Type B pancreatic cell (in vitro differentiated cells): ENCODE data around the gene RFX8. TPM values are rescaled to one million over a fixed set of nuclear protein-coding genes. Genes with fewer than 3 reads are reported as not detected.
"Not testable (repeated sequence)": the region's sequence is repeated elsewhere in the genome, so short reads cannot be mapped to it uniquely, and the experiment has no call there.

Experiments
- DNase-seq: peaks from one replicate; pipeline ENCODE4 v3.0.0; 2021; ENCODE audit warnings: mixed read lengths; ENCODE audit not compliant: unreplicated experiment; ENCODE audit errors: extremely low spot score
- H3K27ac Mint-ChIP-seq: 2 replicates; pipeline ENCODE4 v1.8.0; 2021; ENCODE audit warnings: mild to moderate bottlenecking, mixed read lengths
- H3K27me3 Mint-ChIP-seq: 2 replicates; pipeline ENCODE4 v1.8.0; 2021; ENCODE audit warnings: mixed read lengths
- H3K36me3 Mint-ChIP-seq: 2 replicates; pipeline ENCODE4 v1.8.0; 2021; ENCODE audit warnings: mixed read lengths
- H3K4me1 Mint-ChIP-seq: one replicate; pipeline ENCODE4 v1.8.0; 2021; ENCODE audit warnings: mixed read lengths; ENCODE audit not compliant: unreplicated experiment
- H3K4me3 Mint-ChIP-seq: 2 replicates; pipeline ENCODE4 v1.8.0; 2021; ENCODE audit warnings: mild to moderate bottlenecking, mixed read lengths
- H3K9me3 Mint-ChIP-seq: 2 replicates; pipeline ENCODE4 v1.8.0; 2021; ENCODE audit warnings: mixed read lengths
- CTCF ChIP-seq: fragments of 200-600 bp; sonication (generic); conservative IDR thresholded peaks from 2 replicates; pipeline ENCODE4 v1.5.0; 2021; ENCODE audit warnings: antibody characterized with exemption, mild to moderate bottlenecking
- total RNA-seq: library from RNA; stranded (reverse); gene quantifications from 2 replicates; pipeline ENCODE4 v1.2.1, GENCODE V29; 2021; ENCODE audit warnings: low replicate concordance

The RFX8 gene
- total RNA-seq, 1 donor from 2014 or later = 1.1 TPM

DNA sequence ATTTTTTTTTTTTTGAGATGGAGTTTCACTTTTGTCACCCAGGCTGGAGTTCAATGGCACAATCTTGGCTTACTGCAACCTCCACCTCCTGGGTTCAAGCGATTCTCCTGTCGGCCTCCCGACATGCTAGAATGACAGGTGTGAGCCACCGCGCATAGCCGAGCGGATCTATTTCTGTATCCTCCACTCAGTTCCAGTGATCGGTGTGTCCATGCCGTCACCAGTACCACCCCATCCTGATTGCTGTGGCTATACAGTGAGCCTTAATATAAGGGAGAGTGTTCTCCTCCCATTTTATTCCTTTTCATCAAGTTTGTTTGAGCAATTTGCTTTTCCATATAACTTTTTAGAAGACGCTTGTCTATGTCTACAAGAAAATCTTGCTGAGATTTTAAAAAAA lies 35.2 kb downstream of the RFX8 start:
- no peak for TF ChIP-seq CTCF
- H3K27me3 Mint-ChIP-seq = peaks cover 12% of the 10 kb centered on the region
- no peak for DNase-seq
- H3K4me3 Mint-ChIP-seq = no peak overlapping the region
- no peaks in the 10 kb centered on the region for H3K9me3 Mint-ChIP-seq
- peaks cover 10% of the 10 kb centered on the region for H3K4me1 Mint-ChIP-seq
- H3K27ac Mint-ChIP-seq = no peak overlapping the region
- H3K36me3 Mint-ChIP-seq = no peaks in the 10 kb centered on the region

DNA sequence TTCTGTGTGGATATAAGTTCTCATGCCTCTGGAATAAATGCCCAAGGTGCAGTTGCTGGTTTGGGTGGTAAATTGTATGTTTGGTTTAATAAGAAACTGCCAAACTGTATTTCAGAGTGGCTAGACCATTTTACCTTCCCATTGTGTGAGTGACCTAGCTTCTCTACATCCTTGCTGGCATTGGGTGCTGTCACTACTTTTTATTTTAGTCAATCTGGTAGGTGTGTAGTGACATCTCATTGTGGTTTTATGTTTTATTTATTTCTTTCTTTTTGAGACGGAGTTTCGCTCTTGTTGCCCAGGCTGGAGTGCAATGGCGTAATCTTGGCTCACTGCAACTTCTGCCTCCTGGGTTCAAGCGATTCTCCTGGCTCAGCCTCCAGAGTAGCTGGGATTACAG lies 36.4 kb downstream of the RFX8 start:
- Mint-ChIP-seq H3K4me1 (peaks cover 10% of the 10 kb centered on the region), H3K27me3 (peaks cover 18% of the 10 kb centered on the region)
- H3K4me3 Mint-ChIP-seq = not testable (repeated sequence)

DNA sequence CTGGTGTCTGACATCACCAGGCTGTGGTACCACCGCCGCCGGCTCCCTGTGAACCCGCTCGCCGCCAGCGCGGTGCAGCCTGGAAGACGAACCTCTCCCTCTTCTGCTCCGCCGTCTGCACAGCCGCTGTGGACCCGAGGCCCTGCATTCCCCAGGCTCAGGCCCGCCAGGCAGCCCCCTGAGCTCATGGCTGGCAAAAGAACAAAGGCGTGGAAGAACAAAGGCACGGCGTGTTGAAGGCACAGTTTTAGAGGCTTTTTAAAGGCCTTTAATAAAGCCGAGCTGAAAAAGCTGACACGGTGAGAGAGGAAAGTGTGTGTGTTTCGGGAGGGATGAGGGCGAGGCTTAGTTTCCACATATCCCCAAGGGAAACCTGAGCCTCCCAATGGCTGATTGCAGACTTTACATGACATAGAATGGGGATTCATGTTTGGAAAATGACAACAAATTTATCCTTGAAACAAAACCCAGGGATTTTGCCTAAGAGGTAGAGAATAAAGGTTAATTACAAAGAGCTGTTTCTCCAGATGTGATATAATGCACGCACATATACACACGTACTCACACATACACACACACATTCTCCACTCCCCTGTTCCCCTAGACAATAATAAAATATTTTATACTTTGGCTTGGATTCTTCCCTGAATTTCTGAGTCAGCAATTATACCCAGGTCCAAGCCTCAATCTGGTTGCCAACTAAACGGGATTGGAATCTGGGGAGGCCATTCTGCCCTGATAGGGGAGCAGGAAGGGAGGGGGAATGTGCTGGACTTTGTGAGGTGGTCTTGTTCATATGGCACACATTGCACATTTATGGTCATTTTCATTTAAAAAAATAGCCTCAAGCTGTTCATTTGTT lies 39.7 kb downstream of the RFX8 start:
- H3K36me3 Mint-ChIP-seq = no peaks in the 10 kb centered on the region
- no peak for DNase-seq
- peaks cover 6% of the 10 kb centered on the region for H3K4me1 Mint-ChIP-seq
- peak overlapping the region; percentile 27 for H3K4me3 Mint-ChIP-seq
- TF ChIP-seq CTCF = no peak
- H3K27ac Mint-ChIP-seq = peak overlapping the region; percentile 48
- H3K27me3 Mint-ChIP-seq = peaks cover 20% of the 10 kb centered on the region
- H3K9me3 Mint-ChIP-seq = no peaks in the 10 kb centered on the region

More for the DNA sequence above, 36.4 kb downstream of the RFX8 start:
- not testable (repeated sequence) for H3K9me3 Mint-ChIP-seq, H3K27ac Mint-ChIP-seq, H3K36me3 Mint-ChIP-seq, DNase-seq

DNA sequence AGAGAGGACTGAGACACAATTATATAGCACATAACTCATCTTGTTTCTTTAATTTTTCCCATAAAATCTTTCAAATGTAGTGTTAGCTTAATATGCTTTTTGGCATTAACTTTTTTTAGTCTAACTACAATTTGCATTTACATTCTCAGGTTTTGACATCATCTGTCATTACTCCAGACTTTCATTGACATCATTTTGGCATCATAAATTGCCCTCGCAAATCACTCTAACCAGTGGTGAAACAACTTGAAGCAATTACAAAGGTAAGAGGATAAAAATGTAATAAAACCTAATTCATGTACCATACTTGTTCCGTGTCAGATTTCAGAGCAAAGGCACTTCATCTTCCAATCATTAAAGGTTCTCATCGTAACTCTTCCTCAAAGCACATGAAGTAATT lies 41.4 kb downstream of the RFX8 start:
- H3K27me3 Mint-ChIP-seq = peaks cover 20% of the 10 kb centered on the region

GRCh38 chr2:101432411-101433181 lies 42.3 kb downstream of the RFX8 start:
- Mint-ChIP-seq H3K27ac (no peak overlapping the region), H3K36me3 (no peaks in the 10 kb centered on the region), H3K4me1 (peaks cover 4% of the 10 kb centered on the region), H3K9me3 (no peaks in the 10 kb centered on the region), H3K4me3 (no peak overlapping the region), H3K27me3 (peaks cover 20% of the 10 kb centered on the region)
- DNase-seq = no peak
- TF ChIP-seq CTCF = no peak

More for the DNA sequence above, 41.4 kb downstream of the RFX8 start:
- TF ChIP-seq CTCF = no peak
- DNase-seq = no peak
- peaks cover 4% of the 10 kb centered on the region for H3K4me1 Mint-ChIP-seq
- no peaks in the 10 kb centered on the region for H3K36me3 Mint-ChIP-seq
- H3K4me3 Mint-ChIP-seq = no peak overlapping the region
- no peak overlapping the region for H3K27ac Mint-ChIP-seq
- no peaks in the 10 kb centered on the region for H3K9me3 Mint-ChIP-seq

- no peak for DNase-seq
- peaks cover 21% of the 10 kb centered on the region for H3K27me3 Mint-ChIP-seq
- no peak overlapping the region for H3K27ac Mint-ChIP-seq
- H3K9me3 Mint-ChIP-seq = no peaks in the 10 kb centered on the region
- H3K4me1 Mint-ChIP-seq = peaks cover 4% of the 10 kb centered on the region
- H3K36me3 Mint-ChIP-seq = no peaks in the 10 kb centered on the region
- TF ChIP-seq CTCF = no peak
- H3K4me3 Mint-ChIP-seq = no peak overlapping the region
These were observed 43.4 kb downstream of the RFX8 start for GRCh38 chr2:101431486-101431885.
